K562 (cell line): ENCODE results near the gene SOX8. TPM values are rescaled to one million over a fixed set of nuclear protein-coding genes. Genes with fewer than 3 reads are reported as not detected.

Source experiments
- ATAC-seq: fragments of 200-7000 bp; cut with Tn5 transposase; 3 replicates; pipeline ENCODE4 v1.9.1; 2020; ENCODE audit warnings: moderate library complexity
- BruUV-seq: library from RNA; stranded (reverse); fragments of 400-500 nt; replicated peaks from 2 replicates; lab custom pipeline; 2021; lab: Mats Ljungman, UMichigan
- CTCF ChIA-PET: fragments of 300-600 bp; formaldehyde crosslinking; extraction: SDS; loops from one replicate; lab custom pipeline; 2021; ENCODE audit warnings: low intra/inter-chr PET ratio; lab: Yijun Ruan, JAX
- POLR2A ChIA-PET: fragments of 300-600, 350-650 bp; sonication (Branson Sonifier 250); formaldehyde crosslinking; extraction: SDS; loops from one replicate; lab custom pipeline; 2021; ENCODE audit warnings: antibody characterized with exemption, inconsistent platforms; lab: Yijun Ruan, JAX
- DNase-seq, 4 experiments: peaks; one replicate each; pipeline versions ENCODE4 v3.0.0 to v3.0.0-alpha.2; 2011 to 2018; ENCODE audit warnings: low spot score in 3 of 4, mixed read lengths in 3 of 4; ENCODE audit errors: extremely low read depth in 1 of 4
- FAIRE-seq: peaks from 2 replicates; lab custom pipeline; 2011; peaks lifted over from hg19 to GRCh38; lab: Jason Lieb, UNC
- H2AFZ ChIP-seq: 2 replicates; pipeline ENCODE4 v1.6.0; 2011; ENCODE audit warnings: low read depth, low read length, control low read depth, inconsistent platforms
- H3K27ac ChIP-seq: fragments of 200-600 bp; 3 replicates; pipeline ENCODE4 v1.8.0; 2011; ENCODE audit warnings: low read depth, mild to moderate bottlenecking, control low read depth, inconsistent platforms, low read length, moderate library complexity, mixed read lengths; ENCODE audit errors: extremely low read depth
- H3K27me3 ChIP-seq, 2 experiments: fragments of 300-600 bp in 1 of 2; 2 replicates in 1 of 2; 3 replicates in 1 of 2; pipeline versions ENCODE4 v1.6.0 to v1.8.0; 2011; ENCODE audit warnings: inconsistent platforms in 2 of 2, low read length in 2 of 2, mild to moderate bottlenecking in 1 of 2, mixed read lengths in 1 of 2, moderate library complexity in 1 of 2; ENCODE audit not compliant: control insufficient read depth in 2 of 2, insufficient read depth in 2 of 2
- H3K36me3 ChIP-seq: fragments of 300-600 bp; 3 replicates; pipeline ENCODE4 v1.8.0; 2011; ENCODE audit warnings: mild to moderate bottlenecking, low read length, inconsistent platforms; ENCODE audit not compliant: control insufficient read depth, insufficient read depth
- H3K4me1 ChIP-seq, 2 experiments: fragments of 200-600 bp in 1 of 2; replicated peaks in 1 of 2; 2 replicates in 1 of 2; 3 replicates in 1 of 2; pipeline versions ENCODE4 v1.5.1 to v1.8.0; 2011; ENCODE audit warnings: inconsistent platforms in 2 of 2, low read length in 2 of 2, mild to moderate bottlenecking in 1 of 2, mixed read lengths in 1 of 2, moderate library complexity in 1 of 2; ENCODE audit not compliant: control insufficient read depth in 2 of 2, insufficient read depth in 2 of 2
- H3K4me2 ChIP-seq: 2 replicates; pipeline ENCODE4 v1.6.1; 2011; ENCODE audit warnings: low read length, control low read depth, inconsistent platforms, mixed read lengths; ENCODE audit not compliant: insufficient read depth
- H3K4me3 ChIP-seq: fragments of 200-600 bp; sonication (generic), shearing (Covaris generic); 2 replicates; pipeline ENCODE4 v1.5.1; 2016; ENCODE audit warnings: control low read depth, inconsistent platforms
- H3K79me2 ChIP-seq: fragments of 200-600 bp; 3 replicates; pipeline ENCODE4 v1.8.0; 2011; ENCODE audit warnings: low read length, inconsistent platforms; ENCODE audit not compliant: control insufficient read depth, insufficient read depth
- H3K9ac ChIP-seq, 2 experiments: 2 replicates each; pipeline versions ENCODE4 v1.6.0 to v1.6.1; 2011; ENCODE audit warnings: low read depth in 2 of 2, low read length in 2 of 2, control low read depth in 1 of 2, inconsistent platforms in 1 of 2, mild to moderate bottlenecking in 1 of 2, mixed read lengths in 1 of 2; ENCODE audit not compliant: insufficient read depth in 1 of 2
- H3K9me1 ChIP-seq: one replicate; pipeline ENCODE4 v1.6.0; 2011; ENCODE audit warnings: inconsistent platforms, mild to moderate bottlenecking, low read length, moderate library complexity; ENCODE audit not compliant: control insufficient read depth, insufficient read depth
- H3K9me3 ChIP-seq: replicated peaks from 2 replicates; pipeline ENCODE4 v1.5.1; 2011; ENCODE audit warnings: low read depth, low read length, inconsistent platforms; ENCODE audit not compliant: control insufficient read depth, insufficient read depth
- H4K20me1 ChIP-seq: replicated peaks from 2 replicates; pipeline ENCODE4 v1.6.1; 2011; ENCODE audit warnings: low read length, inconsistent platforms, mixed read lengths; ENCODE audit not compliant: control insufficient read depth, insufficient read depth
- ARID4B ChIP-seq: sonication (generic); formaldehyde crosslinking; IDR thresholded peaks from 2 replicates; pipeline ENCODE4 v1.8.0; 2022; ENCODE audit warnings: mild to moderate bottlenecking, missing genetic modification reagents
- ETS2 ChIP-seq: IDR thresholded peaks from 2 replicates; pipeline ENCODE4 v1.6.1; 2016; ENCODE audit warnings: borderline replicate concordance, missing genetic modification characterization, mild to moderate bottlenecking, moderate library complexity, missing compliant biosample characterization; ENCODE audit not compliant: poor library complexity, severe bottlenecking
- HDAC1 ChIP-seq, 2 experiments: fragments of 450-650 bp; IDR thresholded peaks; 2 replicates each; pipeline ENCODE4 v1.6.1; 2016 to 2017; ENCODE audit warnings: inconsistent platforms in 1 of 2, mild to moderate bottlenecking in 1 of 2, moderate library complexity in 1 of 2
- HSF4 ChIP-seq: fragments of 250-450 bp; sonication (Bioruptor Pico); IDR thresholded peaks from 2 replicates; pipeline ENCODE4 v2.1.2; 2022; ENCODE audit warnings: mild to moderate bottlenecking, moderate library complexity, borderline replicate concordance
- KDM2B ChIP-seq: fragments of 250-450 bp; sonication (Bioruptor Pico); IDR thresholded peaks from 2 replicates; pipeline ENCODE4 v1.8.0; 2021; ENCODE audit warnings: mild to moderate bottlenecking, moderate library complexity
- MAFG ChIP-seq: fragments of 450-650 bp; conservative IDR thresholded peaks from 2 replicates; pipeline ENCODE4 v1.6.1; 2016; ENCODE audit warnings: missing genetic modification characterization, missing compliant biosample characterization
- SMARCB1 ChIP-seq: IDR thresholded peaks from 2 replicates; pipeline ENCODE4 v1.6.1; 2011; ENCODE audit warnings: improper control_type of control experiment, low read depth; ENCODE audit not compliant: insufficient read length
- SNRNP70 ChIP-seq: fragments of 200-400 bp; formaldehyde crosslinking; optimal IDR thresholded peaks from 2 replicates; pipeline ENCODE3; 2017; ENCODE audit warnings: low read depth, low read length
- SRSF3 ChIP-seq: fragments of 200-400 bp; formaldehyde crosslinking; IDR thresholded peaks from 2 replicates; pipeline ENCODE4 v1.6.1; 2016; ENCODE audit warnings: mild to moderate bottlenecking, low read length, moderate library complexity; ENCODE audit not compliant: insufficient read depth
- TAF1 ChIP-seq: IDR thresholded peaks from 2 replicates; pipeline ENCODE4 v1.6.1; 2011; ENCODE audit warnings: mild to moderate bottlenecking, low read length, moderate library complexity; ENCODE audit not compliant: insufficient read depth, control insufficient read depth, severe bottlenecking; ENCODE audit errors: extremely low read depth
- ZNF23 ChIP-seq: fragments of 250-450 bp; sonication (Bioruptor Pico); IDR thresholded peaks from 2 replicates; pipeline ENCODE4 v1.4.0; 2020; ENCODE audit warnings: mild to moderate bottlenecking
- ZNF354B ChIP-seq: fragments of 250-450 bp; sonication (Bioruptor Pico); IDR thresholded peaks from 2 replicates; pipeline ENCODE4 v1.4.0; 2020
- WGBS: fragments of 100-300 bp; shearing (Covaris generic); methylation state at CpG from one replicate; pipeline ENCODE4 v1.1.6; 2016; ENCODE audit warnings: low coverage, mixed read lengths; ENCODE audit not compliant: insufficient coverage; ENCODE audit errors: missing lambda C conversion rate; 5-methylcytosine and 5-hydroxymethylcytosine counted together
- in situ Hi-C: fragments of 300-500 bp; cut with MboI; formaldehyde crosslinking; loops from 4 replicates; pipeline ENCODE4 v1.15.0; 2018; ENCODE audit warnings: inconsistent platforms, mixed read lengths
- intact Hi-C: fragments of 100-400 bp; cut with micrococcal nuclease; formaldehyde crosslinking; loops from 2 replicates; pipeline ENCODE4 v1.14.2; 2022
- polyA plus RNA-seq, 8 experiments: library from polyadenylated mRNA; depleted of rRNA in 4 of 8; stranded (reverse) in 5 of 8; unstranded in 3 of 8; fragments of >200 nt; fragmentation: Nextera tagmentation in 2 of 8; fragmentation: Illumina TruSeq in 1 of 8; extraction: Ambion mirVana in 2 of 8; extraction: Trizol in 1 of 8; gene quantifications; 2 replicates each; pipeline versions ENCODE4 v1.2.1 to v1.2.3, GENCODE V29; 2011 to 2014; ENCODE audit warnings: inconsistent platforms in 1 of 8, missing spikeins in 1 of 8
- total RNA-seq, 7 experiments: library from RNA; depleted of rRNA in 6 of 7; stranded (reverse); fragments of >200 nt in 6 of 7; fragmentation: Illumina TruSeq in 2 of 7; extraction: Trizol in 2 of 7; gene quantifications; 2 replicates each; pipeline versions ENCODE4 v1.2.1 to v1.2.3, GENCODE V29; 2011 to 2021; ENCODE audit warnings: low replicate concordance in 1 of 7
- TF ChIP-seq, protein P1 (sequence below): sonication (generic); formaldehyde crosslinking; IDR thresholded peaks from 2 replicates; pipeline ENCODE4 v1.8.0; 2022; ENCODE audit warnings: mild to moderate bottlenecking, missing genetic modification reagents

The SOX8 gene
- total and polyA plus RNA-seq, 9 of the 15 experiments (the other 6 are each of a cell fraction or from before 2014, with no cell fraction given) = 0.07 to 0.15 (median 0.15) TPM; not detected in 6

GRCh38 chr16:1003391-1004347 is 22.1 kb downstream of the SOX8 start:
- in situ Hi-C loops (no loop called here), intact Hi-C loops (no loop called here)
- 5% methylated on average over 33 of the region's 41 CpGs for WGBS
- DNase-seq (no peak), FAIRE-seq (no peak), ATAC-seq (no peak)
- no peak overlapping the region for H3K4me3 ChIP-seq
- 0 out of 2 replicates have a peak, but pooled peaks cover 2% of the 10 kb centered on the region for H3K9me3 ChIP-seq
- no peak for TF ChIP-seq ETS2 (tag)
- no peak for TF ChIP-seq TAF1
- no peak for TF ChIP-seq HSF4 (CRISPR knock-in tag)
- no peak for TF ChIP-seq HDAC1 (IDR thresholded peaks at IDR 0.05)
- TF ChIP-seq SNRNP70 = no peak
- no peak for TF ChIP-seq MAFG (tag)
- no peak for TF ChIP-seq ZNF354B (CRISPR knock-in tag)
- no peak for TF ChIP-seq SRSF3
- no peak for TF ChIP-seq SMARCB1
- no peak for TF ChIP-seq ZNF23
- no peak for TF ChIP-seq KDM2B
- no peak for TF ChIP-seq ARID4B
- TF ChIP-seq, protein P1, sequence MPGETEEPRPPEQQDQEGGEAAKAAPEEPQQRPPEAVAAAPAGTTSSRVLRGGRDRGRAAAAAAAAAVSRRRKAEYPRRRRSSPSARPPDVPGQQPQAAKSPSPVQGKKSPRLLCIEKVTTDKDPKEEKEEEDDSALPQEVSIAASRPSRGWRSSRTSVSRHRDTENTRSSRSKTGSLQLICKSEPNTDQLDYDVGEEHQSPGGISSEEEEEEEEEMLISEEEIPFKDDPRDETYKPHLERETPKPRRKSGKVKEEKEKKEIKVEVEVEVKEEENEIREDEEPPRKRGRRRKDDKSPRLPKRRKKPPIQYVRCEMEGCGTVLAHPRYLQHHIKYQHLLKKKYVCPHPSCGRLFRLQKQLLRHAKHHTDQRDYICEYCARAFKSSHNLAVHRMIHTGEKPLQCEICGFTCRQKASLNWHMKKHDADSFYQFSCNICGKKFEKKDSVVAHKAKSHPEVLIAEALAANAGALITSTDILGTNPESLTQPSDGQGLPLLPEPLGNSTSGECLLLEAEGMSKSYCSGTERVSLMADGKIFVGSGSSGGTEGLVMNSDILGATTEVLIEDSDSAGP (CRISPR knock-in tag) = no peak
- H3K4me2 ChIP-seq = no peak overlapping the region
- H3K79me2 ChIP-seq = no peaks in the 10 kb centered on the region
- H2AFZ ChIP-seq = no peak overlapping the region
- H3K9ac ChIP-seq = no peak overlapping the region
- peaks cover 0 to 23% of the 10 kb centered on the region in 2 experiments; a peak in 2 of 5 replicates for H3K4me1 ChIP-seq
- H3K36me3 ChIP-seq = no peaks in the 10 kb centered on the region
- BruUV-seq = no TSS peak
- H4K20me1 ChIP-seq = peaks cover 12% of the 10 kb centered on the region
- H3K27me3 ChIP-seq = peaks cover 28 to 87% of the 10 kb centered on the region in 2 experiments; a peak in 4 of 5 replicates
- H3K9me1 ChIP-seq = no peaks in the 10 kb centered on the region
- CTCF ChIA-PET = no interaction called here
- no peak overlapping the region for H3K27ac ChIP-seq
- POLR2A ChIA-PET = interaction anchor here (0.6 kb wide), 1 partner anchor 312 kb away, joined by 3 read pairs; no protein-coding TSS in a partner anchor
